RWPE1 (cell line): ENCODE measurements around the gene CRIP2.

Source experiments
- CTCF ChIA-PET: fragments of 350-600 bp; sonication (Branson Sonifier 250); formaldehyde crosslinking; extraction: SDS; loops from one replicate; lab custom pipeline; 2021; lab: Yijun Ruan, JAX
- POLR2A ChIA-PET: fragments of 400-600 bp; formaldehyde crosslinking; extraction: SDS; loops from one replicate; lab custom pipeline; 2020; ENCODE audit warnings: antibody characterized with exemption; ENCODE audit not compliant: low non-redundant PET; lab: Yijun Ruan, JAX
- DNase-seq: peaks from one replicate; pipeline ENCODE4 v3.0.0; 2012; ENCODE audit warnings: low spot score
- H3K27ac ChIP-seq: fragments of 450-650 bp; 2 replicates; pipeline ENCODE4 v1.5.1; 2017
- TF ChIP-seq, protein P1 (sequence below): fragments of 450-650 bp; conservative IDR thresholded peaks from 2 replicates; pipeline ENCODE4 v1.5.1; 2017; ENCODE audit warnings: low read depth, mild to moderate bottlenecking

Gene CRIP2

DNA sequence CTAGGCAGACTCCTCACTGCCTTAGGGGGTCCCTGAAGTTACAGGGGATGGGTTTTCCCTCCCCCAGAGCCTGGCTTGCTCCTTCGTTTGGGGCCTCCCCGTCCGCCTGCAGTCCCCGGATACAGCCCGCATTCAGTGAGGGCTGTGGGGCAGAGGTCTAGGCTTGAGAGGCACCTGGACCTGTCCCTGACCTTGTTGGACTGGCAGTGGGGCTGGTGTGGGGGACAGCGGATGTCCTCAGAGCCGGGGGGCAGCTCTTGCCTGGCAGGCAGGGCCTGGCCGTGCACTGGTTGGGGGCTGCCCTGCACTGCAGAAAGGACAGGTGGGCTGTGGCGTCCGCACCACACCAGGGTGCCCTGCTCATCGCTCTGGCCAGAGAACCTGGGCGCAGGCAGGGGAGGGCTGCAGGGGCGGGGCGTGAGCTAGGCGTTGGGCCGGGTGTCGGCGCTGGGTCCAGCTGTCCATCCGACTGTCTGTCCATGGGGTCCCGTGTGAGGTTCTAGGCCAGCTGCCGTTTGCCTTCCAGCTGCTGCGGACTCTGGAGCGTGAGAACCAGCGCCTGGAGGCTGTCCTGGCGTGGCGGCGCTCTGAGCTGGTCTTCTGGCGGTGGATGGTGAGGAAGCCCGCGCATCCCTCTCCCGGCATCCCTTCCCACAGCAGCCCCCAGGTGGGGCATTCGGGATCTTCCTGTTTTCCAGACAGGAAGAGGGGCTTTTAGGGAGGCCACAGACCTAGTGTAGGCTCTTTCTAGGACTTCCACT lies 22.4 kb downstream of the CRIP2 start:
- H3K27ac ChIP-seq: peak overlapping the region; percentile 100
- ChIA-PET POLR2A (interaction anchor here (0.5 kb wide), 1 partner anchor 524 kb away, joined by 4 read pairs; no protein-coding TSS in a partner anchor), CTCF (no interaction called here)
- TF ChIP-seq, protein P1, sequence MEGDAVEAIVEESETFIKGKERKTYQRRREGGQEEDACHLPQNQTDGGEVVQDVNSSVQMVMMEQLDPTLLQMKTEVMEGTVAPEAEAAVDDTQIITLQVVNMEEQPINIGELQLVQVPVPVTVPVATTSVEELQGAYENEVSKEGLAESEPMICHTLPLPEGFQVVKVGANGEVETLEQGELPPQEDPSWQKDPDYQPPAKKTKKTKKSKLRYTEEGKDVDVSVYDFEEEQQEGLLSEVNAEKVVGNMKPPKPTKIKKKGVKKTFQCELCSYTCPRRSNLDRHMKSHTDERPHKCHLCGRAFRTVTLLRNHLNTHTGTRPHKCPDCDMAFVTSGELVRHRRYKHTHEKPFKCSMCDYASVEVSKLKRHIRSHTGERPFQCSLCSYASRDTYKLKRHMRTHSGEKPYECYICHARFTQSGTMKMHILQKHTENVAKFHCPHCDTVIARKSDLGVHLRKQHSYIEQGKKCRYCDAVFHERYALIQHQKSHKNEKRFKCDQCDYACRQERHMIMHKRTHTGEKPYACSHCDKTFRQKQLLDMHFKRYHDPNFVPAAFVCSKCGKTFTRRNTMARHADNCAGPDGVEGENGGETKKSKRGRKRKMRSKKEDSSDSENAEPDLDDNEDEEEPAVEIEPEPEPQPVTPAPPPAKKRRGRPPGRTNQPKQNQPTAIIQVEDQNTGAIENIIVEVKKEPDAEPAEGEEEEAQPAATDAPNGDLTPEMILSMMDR: no peak
- DNase-seq: no peak

DNA sequence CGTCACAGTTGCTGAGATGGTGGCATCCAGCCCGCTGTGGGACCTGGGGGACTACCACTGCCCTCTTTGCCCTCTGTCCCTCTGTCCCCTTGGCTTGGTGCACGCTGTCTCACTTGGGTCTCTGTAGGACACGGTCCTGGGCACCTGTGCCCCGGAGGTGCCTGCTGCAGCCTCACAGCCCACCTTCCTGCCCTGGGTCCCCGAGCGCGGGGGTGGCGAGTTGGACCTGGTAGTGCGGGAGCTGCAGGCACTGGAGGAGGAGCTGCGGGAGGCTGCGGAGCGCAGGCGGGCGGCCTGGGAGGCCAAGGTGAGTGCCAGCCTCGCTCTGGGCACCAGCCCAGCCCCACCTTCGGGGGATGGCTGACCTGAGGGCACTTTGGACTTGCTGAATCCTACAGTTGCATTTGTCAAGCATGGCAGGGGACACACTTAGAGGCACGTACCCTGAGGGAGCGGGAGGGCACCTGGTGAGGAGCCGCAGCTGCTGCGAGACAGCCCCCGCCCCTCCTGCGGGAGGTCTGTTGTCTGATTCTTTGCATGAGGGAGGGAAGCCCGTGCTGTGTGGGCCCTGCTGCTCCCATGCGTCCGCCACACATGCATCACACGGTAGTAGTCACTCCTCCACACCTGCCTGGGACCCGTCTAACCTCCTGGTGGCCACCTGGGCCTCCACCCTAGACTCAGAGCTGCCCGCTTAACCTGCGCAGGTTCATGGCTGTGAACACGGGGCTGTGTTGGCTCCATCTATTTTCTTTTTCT lies 23.2 kb downstream of the CRIP2 start:
- H3K27ac ChIP-seq: peak overlapping the region; percentile 100
- TF ChIP-seq, protein P1: no peak
- DNase-seq: no peak
- CTCF ChIA-PET: no interaction called here
- POLR2A ChIA-PET: no interaction called here

DNA sequence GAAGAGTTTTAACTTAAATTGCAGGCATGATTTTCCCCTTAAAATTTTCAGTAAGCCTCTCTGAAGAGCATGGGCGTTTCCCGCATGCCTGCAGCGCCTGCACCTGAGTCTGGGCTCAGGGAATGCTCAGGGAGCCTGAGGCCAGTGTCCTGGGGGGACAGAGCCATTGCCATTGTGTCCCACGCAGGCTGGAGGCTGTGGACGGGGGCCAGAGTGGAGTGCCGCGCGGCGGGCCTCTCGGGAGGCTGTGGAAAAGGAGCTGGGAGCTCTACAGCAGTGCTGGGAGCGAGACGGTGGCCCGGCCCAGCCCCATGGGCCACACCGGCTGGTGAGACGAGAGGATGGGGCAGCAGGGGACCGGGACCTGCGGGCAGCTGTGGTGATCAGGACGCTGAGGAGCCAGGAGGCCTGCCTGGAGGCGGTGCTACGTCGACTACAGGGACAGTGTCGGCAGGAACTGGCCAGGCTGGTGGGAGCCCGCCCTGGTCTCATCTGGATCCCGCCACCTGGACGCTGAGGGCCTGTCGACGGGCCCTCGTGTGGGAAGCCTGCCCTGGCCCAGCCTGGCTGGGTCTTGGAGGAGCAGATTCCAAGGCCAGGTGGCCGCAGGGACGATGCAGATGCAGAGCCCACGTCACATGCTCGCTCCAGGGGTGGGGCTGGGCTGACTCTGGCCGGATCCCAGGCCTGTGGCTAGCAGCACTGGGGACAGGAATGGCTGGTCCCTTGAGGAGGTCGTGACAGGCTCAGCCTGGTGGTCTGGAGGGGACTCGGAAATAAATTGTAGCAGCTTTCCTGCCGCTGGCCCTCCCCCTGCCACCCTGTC lies 24.0 kb downstream of the CRIP2 start:
- CTCF ChIA-PET: no interaction called here
- peak overlapping the region; percentile 100 for H3K27ac ChIP-seq
- no peak for DNase-seq
- POLR2A ChIA-PET: no interaction called here
- TF ChIP-seq, protein P1: no peak

DNA sequence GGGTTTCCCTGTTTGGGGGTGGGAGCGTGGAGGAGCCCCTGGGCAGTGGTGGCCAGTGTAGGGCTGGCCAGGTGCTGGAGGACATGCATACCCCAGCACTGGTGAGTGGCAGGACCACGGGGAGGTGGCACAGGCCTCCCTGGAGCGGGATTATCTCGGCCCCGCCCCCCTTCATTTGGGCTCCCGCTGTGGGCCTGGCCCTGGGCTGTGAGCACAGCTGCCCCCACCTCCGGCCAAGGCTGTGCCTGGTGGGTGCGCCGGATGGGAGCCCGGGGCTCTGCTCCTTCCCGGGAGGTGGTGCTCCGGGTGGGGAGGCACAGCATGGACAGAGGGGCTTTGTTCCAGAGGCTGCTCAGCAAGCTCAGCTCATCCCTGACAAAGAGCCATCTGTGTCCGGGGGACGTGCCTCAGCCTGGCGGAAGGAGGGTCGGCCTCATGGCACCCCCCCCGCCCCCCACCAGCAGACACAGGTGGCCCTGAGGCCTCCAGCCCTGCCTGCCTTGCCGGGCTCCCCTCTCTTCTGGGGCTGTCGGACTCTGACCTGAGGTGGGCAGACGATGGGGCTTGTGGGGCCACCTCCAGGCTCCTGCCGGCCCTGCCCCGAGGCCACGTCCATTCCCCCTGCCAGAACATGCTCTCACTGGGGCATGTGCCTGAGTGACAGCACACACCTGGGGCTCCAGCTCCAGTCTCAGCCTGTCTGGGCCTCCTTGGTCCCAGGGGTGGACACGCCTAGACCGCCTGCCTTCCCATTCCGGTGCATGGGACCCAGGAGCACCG lies 24.8 kb downstream of the CRIP2 start:
- CTCF ChIA-PET: interaction anchor here (1.5 kb wide), 1 partner anchor 29 kb away, joined by 5 read pairs; no protein-coding TSS in a partner anchor
- POLR2A ChIA-PET: no interaction called here
- no peak for DNase-seq

DNA sequence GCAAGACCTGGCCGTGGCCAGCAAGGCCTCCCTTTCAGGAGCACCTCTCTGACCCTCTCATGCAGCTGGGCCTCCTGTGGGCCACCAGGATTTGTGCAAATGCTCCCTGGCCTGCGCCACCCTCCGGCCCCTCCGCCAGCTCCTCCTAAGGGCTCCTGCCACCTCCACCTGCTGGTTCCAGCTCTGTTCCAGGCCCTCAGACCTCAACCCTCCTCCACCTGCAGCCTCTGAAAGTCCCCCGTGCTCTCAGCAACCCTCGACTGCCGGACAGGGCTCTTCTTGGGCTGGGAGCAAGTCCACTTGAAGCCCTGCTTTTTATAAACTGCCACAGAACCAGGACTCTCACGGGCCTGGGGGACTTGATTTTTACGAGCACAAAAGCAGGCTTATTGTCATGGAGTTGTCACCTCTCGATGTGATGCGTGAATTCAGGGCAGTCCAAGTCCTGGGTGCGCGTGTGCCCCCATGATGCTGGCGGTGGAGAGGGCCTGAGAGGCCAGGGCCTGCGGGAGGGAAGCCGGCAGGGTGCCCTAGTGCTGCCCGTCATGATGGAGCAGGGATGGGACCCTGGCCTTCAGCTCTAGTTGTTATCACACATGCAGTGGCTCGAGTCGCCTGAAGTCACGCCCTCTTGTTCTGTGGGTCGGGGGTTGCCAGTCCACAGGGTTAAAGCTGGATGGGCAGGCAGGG lies 25.6 kb downstream of the CRIP2 start:
- ChIA-PET CTCF (interaction anchor here (1.5 kb wide), 1 partner anchor 28 kb away, joined by 5 read pairs; no protein-coding TSS in a partner anchor), POLR2A (no interaction called here)

More for the DNA sequence above, 24.8 kb downstream of the CRIP2 start:
- peak overlapping the region; percentile 100 for H3K27ac ChIP-seq
- TF ChIP-seq, protein P1: no peak

More for the DNA sequence above, 25.6 kb downstream of the CRIP2 start:
- TF ChIP-seq, protein P1: no peak
- DNase-seq: no peak
- peak overlapping the region; percentile 100 for H3K27ac ChIP-seq
